Stimulated activated CD4-positive, alpha-beta T cell treated with anti-CD3 and anti-CD28 coated beads, TNF-alpha, amount 100 ng/mL, for 24 hours (primary cell): ENCODE data around the gene PACS2.

Source experiments
- DNase-seq, 3 experiments: peaks; one replicate each; pipeline ENCODE4 v3.0.0-alpha.2; 2020; ENCODE audit warnings: low read depth in 3 of 3

The PACS2 gene

DNA sequence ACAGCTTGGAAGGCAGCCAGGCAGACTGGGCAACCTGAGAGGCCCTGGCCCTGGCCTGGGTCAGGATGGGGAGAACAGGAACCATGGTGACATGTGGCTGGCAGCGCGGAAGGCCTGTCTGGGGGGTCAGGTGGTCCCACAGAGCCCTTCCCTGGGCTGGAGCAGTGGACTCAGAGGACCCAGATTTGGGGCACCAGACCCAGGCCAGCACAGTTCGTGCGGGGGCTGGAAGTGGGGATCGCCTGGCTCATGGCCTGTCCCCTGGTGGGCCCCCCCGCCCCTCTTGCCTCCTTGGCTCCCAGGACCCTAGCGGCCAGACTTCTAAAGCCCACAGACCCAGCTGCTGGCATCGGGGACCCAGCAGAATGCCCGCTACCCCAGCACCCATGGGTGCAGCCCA, 126.4 kb downstream of the PACS2 start:
- DNase-seq, result no peak

DNA sequence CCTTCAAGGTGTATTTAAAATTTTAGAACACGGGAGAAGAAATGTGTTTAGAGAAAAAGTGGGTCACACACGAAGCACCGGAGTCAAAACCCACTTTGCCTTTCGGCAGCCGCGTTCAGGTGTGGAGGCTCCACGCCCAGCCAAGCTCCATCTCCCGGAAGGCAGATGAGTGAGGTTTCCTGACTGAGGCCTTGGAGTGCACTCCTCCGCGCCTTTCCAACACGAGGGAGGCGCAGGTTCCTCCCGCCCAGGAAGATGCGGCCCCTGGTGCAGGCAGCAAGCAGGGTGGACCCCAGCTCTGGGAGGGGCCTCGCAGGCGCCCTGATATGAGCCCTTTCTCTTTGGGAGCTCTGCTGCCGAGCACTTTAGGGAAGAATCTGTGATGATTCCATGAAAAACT, 127.6 kb downstream of the PACS2 start:
- no peak for DNase-seq

DNA sequence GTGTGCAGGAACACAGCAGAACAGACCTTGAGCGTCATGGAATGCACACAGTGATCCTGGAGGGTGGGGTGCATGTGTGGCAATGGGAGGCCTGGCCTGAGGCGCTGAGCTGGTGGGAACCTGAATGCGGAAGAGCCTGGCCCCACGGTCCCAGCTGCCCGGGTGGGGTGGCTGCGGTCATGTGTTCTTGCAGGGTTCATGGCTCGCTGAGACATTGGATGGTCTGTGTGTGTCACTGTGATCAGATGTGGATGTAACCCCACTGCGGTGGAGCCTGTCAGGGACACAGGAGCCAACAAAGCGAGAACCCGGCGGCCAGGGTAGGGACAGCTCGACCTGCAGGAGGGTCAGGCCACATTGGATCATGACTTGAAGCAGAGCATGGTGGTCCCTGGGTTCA, 128.3 kb downstream of the PACS2 start:
- no peak for DNase-seq

DNA sequence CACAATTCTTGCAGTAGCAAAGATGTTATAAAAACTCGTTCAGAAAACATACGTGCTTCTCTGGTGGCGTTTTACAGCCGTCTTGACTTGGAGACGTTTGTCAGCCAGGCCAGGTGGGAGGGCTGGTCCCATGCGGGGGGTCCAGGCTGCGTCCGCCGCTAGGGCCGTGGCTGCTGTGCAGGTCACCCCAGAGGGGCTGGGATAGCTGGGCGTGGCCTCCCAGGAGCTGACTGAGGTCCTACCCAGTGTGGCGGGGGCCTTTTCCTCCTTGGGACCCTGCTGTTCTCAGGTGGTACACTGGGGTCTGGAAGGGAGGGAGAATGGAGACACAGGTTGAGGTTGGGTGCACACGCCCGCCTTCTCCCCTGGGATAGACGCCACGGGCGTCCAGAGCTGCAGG, 130.3 kb downstream of the PACS2 start:
- DNase-seq, result no peak

DNA sequence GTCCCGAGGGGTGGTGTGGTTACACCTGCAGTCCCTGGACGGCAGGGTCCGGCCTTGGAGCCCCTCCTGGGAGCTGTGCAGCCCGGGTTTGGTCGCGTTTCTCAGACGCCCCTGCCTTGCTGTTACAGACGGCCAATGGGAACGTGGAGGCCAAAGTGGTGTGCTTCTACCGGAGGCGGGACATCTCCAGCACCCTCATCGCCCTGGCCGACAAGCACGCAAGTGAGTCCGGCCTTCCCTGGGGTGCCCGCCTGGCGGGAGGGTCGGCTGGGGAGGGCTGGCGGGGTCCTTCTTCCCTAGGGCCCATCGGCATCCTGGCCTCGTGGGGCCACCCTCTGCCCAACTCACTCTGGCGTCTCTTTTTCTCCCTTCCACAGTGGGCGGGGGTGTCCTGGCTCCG, 130.7 kb downstream of the PACS2 start:
- DNase-seq, result no peak

DNA sequence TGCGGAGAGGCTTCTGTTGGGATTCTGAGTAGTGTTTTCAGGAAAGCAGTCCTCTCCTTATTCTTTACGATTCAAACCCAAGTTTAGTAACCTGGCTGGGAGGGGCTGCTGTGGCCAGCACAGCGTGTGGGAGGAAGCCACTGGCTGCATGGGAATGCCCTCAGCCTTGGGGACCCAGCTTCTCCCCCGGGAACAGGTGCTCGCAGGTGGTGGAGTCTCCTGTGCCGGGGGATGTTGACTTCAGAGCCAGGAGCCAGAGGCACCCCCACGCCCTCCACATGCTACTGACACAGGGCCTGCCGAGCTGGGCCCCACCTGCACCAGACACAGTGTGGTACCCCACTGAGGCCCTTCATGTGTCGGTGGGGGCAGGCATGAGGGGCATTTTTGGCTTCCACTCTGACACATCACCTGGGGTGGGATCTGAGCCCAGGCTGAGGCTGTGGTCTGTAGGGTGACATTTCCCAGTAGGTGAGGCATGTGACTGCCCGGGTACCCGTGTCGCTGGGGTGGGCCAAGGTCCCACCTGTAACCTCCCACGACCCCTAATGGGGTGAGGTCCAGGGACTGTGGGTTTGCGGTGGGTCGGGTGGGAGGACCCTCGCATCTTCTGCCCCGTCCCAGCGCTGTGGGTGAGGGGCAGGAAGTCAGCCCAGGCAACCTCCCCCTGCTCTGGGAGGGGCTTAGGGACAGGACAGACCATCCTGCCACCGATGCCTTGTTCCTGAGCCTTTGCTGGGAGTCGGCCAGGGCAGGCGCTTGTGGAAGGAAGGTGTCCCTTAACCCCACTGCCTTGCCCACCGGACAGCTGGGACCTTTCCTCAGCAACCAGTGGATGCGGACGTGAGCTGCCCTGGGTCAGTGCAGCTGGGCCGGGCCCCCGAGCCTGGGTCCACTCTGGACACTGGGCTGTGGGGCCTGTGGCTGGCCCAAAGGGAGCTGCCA, 131.6 kb downstream of the PACS2 start:
- no peak for DNase-seq

DNA sequence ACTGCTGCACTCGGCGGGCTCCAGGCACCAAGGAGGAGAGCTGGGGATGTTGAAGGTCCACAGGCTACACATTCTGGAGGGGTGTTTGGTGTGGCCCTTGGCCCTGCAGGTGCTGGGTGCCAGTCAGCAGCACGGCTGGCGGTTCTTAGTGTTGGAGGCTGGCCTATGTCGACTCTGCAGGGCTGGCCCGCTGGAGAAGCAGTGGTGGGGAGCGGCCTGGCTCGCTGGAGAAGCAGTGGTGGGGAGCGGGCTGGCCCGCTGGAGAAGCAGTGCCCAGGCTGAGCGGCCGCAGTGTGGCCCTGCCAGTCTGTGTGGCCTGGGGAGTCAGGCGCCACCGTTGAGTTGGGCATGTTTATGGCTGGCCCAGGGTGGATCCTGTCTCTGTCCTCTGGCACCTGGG, 132.4 kb downstream of the PACS2 start:
- no peak for DNase-seq
